GM21619 (cell line): ENCODE data around the gene CDH4.
"Not testable (repeated sequence)": the region's sequence is repeated elsewhere in the genome, so short reads cannot be mapped to it uniquely, and the experiment has no call there.

ENCODE experiments used
- ATAC-seq: cut with Tn5 transposase; IDR thresholded peaks from one replicate; pipeline ENCODE4 v1.9.1; 2021; ENCODE audit not compliant: unreplicated experiment

Gene CDH4

DNA sequence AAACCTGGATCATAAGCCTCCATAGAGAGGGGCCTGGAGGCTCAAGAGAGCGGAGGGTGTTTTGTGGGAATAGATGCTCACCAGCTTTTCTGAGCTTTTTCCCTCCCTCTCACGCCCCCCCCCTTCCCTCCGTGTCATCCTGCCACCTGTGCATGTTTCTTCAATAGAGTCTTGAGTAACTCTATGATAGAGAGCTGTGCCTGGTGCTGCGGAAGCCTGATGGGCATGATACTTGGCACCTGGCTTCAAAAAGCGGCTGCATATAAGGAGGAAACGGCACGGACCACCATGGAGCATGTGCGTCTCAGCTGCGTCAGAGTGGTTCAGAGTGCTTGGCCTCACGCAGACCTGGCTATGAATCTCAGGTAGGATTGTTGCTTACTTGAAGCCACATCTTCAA, 198.9 kb downstream of the CDH4 start:
- ATAC-seq = no peak

DNA sequence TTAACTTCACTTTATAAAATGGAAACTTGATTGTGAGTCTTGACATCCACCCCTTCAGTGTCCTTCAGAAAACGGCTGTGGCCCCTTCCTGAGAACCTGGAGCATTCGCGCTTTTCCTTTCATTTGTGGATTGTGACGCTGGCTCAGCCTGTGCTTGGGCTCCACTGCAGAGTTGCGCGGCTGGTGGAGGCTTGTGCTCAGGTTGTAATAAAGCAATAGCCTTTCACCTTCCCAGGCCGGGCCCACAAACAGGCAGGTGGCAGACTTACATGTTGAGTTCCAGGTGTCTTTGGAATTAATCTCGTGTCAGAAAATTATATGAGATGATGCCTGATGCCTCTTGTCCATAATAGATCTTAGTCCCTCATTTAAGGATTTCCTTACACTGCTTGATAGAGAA, 199.9 kb downstream of the CDH4 start:
- no peak for ATAC-seq

DNA sequence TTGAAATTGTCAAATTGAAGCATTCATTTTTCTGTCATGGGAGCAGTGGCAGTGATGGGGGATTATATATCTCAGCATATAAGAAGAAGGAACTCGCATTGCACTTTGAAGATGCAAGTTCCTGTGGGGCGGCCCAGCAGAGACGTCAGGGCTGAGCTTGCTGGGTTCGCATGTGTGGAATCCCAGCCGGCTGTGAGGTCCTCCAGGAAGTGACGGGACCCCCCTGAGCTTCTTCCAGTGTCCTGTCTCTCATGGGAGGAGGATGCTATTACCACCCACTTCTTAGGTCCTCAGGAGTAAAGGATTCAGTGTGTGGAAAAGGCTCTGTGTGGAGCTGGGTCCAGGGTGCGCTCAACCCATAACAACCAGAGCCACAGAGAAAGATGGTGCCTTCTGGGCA, 201.2 kb downstream of the CDH4 start:
- no peak for ATAC-seq

DNA sequence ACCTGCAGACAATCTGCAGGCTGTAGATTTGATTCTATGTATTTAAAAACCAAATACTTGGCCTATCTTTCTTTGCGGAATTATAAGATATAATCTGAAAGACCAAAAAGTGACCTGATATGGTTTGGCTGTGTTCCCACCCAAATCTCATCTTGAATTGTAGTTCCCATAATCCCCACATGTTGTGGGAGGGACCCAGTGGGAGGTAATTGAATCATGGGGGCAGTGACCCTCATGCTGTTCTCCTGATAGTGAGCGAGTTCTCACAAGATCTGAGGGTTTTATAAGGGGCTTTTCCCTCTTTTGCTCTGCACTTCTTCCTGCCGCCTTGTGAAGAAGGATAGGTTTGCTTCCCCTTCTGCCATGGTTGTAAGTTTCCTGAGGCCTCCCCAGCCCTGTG, 201.6 kb downstream of the CDH4 start:
- not testable (repeated sequence) for ATAC-seq

DNA sequence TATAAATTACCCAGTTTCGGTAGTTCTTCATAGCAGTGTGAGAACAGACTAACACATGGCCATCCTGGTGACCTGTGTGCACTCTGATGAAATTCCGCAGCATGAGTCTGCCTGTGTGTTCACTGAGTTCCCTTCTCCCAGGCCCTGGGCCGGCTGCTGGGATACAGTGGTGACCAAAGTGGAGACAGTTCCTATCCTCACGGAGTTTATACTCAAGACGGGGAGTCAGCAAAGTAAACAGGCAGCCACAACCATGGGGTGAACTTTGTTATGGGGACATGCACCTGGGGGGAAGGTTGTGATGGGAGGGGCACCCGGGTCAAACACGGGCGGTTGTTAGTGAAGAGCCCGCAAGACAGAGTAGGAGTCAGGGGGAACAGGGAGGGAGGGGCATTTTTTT, 202.0 kb downstream of the CDH4 start:
- ATAC-seq = no peak

DNA sequence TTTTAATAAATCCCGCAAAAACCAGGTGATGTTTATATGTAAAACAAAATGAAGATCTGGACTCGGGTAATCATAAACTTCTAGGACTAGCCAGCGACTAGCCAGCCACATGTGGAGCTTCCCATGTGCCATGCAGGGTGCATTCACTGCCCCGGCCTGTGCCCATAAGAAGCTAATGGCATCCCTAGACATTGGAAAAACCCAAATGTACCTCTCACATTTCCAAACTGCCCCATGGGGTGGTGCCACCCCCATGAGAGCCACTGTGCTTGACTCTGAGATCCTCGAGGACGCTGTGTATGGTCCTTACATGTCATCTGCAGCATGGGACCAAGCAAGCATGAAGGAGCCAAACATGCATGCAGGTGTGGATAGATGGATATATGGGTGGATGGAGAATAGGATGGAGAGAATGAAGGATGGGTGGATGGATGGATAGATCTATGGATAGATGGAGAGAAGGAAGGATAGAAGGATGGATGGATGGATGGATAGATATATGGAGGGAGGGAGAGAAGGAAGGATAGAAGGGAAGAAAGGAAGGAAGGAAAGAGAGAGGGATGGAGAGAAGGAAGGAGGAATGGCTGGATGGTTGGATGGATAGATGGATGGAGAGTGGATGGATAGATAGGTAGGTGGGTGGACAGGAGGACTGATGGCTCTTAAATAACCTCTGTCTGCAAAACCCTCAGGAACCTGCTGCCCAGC, 203.6 kb downstream of the CDH4 start:
- no peak for ATAC-seq

DNA sequence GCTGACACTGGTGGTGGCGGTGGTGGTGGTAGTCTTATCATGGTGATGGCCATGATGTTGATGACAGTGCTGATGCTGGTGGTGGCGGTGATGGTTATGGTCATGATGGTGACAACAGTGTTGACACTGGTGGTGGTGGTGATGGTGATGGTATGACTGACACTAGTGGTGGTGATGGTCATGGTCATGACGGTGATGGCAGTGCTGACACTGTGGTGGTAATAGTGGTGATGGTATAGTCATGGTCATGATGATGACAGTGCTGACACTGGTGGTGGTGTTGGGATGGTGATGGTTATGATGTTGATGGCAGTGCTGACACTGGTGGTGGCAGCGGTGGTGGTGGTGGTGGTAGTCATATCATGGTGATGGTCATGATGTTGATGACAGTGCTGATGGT, 205.7 kb downstream of the CDH4 start:
- no peak for ATAC-seq

DNA sequence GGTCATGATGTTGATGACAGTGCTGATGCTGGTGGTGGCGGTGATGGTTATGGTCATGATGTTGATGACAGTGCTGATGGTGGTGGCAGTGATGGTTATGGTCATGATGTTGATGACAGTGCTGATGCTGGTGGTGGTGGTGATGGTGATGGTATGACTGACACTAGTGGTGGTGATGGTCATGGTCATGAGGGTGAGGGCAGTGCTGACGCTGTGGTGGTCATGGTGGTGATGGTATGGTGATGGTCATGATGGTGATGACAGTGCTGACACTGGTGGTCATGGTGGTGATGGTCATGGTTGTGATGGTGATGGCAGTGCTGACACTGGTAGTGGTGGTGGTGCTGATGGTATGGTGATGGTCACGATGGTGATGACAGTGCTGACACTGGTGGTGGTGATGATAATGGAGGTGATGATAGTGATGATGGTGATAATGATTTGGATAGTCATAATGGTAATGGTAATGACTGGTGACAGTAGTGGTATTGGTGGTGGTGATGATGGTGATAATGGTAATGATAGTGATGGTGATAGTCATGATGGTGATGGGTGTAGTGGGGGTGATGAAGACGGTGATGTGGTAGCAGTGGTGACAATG, 206.2 kb downstream of the CDH4 start:
- no peak for ATAC-seq

DNA sequence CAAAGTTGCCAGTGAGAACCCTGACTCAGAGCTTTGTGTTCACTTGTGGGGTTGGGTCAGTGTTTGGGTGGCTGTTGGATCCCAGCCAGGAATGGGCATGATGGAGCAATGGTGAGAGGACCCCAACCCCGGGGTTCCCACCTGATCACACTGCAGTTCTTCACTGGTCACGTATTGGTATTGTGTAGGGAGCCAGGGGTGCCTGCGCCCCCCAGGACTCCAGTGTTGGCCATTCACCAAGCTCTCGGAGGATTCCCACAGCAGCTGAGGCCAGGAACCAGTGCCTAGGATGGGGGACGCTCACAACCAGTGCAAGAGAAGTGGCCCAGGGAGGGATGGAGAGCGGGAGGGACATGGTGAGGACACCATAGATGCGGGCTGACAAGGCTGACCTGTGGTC, 207.2 kb downstream of the CDH4 start:
- ATAC-seq = no peak

DNA sequence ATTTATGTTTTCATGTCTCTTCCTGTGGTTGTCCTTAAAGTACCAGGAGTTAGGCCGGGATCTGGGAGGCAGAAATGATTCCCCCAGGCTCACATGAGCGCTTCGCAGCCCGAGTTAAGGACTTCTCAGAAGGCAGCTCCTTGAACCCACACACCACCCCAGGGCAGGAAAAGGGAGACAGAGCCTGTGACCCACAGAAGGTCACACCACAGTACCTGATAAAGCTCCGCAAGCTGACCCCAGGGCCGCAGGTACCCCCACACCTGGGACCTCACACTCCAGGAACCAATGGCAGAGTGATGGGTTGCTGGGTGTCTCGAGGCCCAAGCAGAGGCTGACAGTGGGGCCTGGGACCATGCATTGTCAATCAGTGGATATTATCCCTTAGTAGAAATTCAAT, 207.6 kb downstream of the CDH4 start:
- no peak for ATAC-seq

DNA sequence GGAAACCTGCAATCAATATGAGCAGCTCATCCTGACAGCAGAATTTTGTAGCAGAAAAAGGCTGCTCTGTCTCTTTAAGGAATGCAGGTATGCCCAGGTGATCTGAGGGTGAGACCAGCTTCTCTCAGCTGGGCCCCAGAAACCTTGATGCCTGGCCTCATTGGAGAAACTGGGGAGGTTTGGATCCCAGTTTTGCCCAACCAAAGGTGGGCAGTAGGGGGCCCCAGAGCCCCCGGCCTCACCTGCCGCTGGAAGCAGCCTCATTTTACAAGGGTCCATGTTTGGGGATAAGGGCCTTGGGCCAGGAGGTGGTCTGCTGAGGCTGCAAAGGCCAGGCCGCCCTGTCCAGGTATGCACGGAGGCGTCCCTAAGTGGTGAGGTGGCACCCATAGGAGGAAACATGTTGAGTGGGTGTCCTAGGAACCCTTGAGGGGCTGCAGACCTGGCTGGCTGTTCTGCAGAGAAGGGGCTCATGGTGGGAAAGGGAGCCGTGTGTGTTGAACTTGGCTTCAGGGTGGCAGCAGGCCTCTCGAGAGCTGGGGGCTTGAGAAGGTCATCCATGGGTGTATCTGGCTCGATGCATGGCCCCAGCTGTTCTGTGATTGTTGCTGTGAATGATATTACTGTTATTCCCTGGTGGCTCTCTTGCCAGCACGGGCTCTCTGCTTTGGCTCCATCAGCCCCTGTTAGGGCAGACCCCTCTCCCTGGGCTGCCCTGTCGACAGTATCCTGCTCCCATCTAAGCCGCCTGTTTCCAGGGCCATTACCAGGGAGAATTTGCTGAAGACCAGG, 208.4 kb downstream of the CDH4 start:
- ATAC-seq = no peak

DNA sequence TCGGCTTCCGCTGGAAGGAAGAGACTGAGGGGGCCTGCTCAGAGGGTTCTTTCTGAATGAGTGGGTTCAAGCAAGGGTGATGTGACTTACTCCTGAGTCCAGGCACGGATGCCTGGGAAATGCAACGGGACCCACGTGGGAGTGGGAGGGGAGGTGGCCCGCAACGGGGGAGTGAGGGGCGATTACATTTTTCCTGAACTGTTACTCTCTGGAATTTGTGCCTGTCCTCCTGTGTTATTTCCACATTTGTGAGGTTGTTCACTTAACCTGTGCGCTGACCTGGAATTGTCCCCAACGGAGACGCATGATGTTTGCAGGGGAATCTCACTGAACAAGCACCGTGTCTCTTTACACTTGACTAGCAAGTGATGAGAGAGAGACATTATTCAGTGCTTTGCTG, 209.4 kb downstream of the CDH4 start:
- no peak for ATAC-seq

DNA sequence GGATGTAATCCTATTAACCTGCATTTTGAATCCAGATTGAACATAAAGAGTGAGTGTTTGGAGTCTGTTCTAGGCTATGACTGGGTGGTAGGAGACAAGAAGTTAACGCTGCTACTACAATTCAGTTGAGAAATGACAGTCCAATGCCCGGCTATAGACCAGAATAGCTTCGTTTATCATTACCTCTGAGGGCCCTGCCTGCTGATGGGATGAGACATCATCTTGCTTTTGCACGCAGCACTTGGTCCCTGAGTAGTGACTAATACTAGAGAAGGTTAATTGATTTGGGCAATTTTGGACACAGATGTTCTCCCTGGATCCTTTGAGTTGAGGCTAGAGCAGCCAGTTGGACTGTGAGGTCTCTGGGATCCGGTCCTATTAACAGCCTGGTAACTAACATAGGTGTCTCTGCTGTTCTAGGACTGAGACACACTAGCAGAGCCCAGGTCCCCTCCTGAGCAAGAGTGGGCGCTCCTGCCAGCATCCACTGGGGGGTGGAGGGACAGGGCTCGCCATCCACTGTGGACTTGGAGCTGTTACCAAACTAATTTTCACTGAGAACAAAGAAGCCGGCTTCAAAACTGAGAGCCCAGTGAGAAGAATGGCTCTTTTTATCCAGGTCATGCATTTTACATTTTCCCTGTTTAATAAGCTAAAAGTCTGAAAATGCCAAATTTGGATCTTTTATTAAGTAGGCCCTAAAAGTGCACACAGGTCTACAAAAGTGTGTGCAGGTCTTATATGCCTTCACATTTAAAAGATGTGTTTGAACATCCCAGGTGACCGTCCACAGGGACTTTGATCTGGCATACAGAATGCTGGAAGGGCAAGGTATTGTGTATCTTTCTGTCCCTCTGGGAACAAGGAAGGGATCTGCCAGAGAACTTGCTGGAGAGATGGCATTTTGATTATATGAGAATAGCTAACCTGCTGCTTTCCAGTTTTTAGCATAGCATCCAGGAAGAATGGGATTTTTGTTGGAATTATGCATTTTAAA, 212.5 kb downstream of the CDH4 start:
- ATAC-seq = no peak

DNA sequence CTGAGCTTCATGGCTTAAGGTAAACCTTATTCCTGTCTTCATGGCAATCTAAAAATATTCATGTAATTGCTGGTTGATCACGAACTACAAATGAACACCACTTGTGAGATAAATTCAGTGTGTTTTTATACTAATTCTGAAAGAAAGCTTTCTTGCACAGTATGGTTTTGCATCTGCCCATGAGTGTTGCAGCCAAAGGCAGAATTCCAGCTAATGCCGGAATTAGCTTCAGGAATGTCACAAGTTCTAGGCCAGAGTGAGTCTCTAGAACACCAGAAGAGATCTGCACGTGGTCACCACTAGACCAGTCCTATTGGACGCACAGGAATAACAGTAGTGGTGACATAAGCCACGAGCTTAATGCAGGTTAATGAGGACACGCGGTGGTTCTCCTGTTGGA, 223.7 kb downstream of the CDH4 start:
- no peak for ATAC-seq

DNA sequence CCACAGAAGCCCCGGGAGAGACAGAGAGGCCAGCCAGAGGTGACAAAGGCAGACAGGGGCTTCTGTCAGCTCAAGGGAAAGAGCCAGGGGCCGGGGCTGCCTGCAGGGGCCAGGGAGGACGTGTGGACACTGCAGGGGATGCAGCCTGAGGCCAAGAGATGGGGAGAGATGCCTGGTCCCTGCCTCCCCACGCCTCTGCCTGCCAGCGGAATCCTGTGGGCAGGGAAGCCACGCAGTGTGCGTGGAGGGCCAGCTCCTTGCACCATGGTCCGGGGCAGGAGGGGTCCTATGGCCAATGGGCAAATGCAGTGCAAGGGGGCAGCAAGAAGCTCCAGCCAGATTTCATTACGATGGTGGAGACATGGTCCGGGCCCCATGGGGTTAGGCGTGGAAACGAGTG, 224.9 kb downstream of the CDH4 start:
- no peak for ATAC-seq

DNA sequence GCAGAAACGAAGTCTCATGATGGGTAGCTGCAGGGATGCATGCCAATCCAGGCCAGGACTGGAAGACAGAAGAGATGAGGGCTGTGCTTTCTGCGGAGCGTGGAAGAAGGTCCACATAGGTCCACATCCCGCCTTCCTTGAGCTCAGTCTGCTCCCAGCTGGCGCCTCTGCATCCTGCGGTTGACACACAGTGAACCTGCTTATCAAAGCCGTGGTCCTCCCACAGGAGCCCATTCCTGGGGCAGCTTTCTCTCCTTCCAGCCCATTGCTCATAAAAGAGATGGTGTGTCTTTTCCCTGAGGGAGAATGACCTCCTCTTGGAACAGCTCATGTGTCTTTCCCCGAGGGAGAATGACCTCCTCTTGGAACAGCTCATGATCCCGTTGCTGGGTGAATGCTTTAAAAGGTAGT, 225.4 kb downstream of the CDH4 start:
- no peak for ATAC-seq

DNA sequence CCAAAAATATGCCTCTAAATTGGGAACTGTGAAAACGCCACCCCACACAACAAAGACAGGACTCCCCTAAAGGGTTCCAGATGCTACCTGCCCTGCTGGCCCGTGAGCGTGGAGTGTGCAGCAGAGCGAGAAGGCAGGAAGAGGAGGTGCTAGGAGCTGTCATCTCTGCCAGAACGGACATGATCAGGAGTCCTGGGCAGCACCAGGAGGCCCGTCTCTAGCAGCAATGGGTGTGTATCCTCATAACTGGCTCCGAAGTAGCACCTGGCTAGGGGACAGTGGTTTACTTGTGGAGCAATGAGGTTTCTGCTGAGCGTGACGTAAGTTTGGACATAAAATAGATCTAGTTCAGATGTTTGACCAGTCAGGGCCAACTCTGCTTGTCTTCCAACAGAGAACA, 226.0 kb downstream of the CDH4 start:
- ATAC-seq = no peak

DNA sequence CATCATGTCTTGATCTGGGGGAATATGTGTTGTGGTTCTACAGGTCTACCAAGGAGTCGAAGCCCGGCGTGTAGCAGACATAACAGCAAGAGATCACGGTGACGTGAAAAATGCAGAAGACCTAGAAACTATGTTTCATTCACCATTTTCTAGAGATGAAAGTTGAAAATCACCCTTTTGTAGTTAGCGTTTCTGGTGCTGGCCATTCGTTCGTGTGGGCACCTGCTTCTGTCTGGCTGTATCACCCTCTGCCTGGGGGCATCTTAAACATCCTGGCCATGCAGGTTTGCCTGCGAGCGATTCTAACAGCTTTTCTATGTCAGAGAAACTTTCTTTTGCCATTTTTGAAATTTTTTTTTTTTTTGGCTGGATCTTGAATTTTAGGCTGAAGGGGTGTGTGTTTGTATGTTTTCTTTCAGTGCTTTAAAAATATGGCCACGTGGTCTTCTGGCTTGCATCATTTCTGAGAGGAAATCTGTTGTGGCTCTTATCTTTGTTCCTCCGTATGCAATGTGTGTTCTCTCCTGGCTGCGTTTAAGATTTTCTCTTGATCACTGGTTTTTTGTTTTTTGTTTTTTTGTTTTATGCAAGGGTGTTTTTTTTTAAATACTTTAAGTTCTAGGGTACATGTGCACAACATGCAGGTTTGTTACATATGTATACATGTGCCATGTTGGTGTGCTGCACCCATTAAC, 226.7 kb downstream of the CDH4 start:
- ATAC-seq = no peak

DNA sequence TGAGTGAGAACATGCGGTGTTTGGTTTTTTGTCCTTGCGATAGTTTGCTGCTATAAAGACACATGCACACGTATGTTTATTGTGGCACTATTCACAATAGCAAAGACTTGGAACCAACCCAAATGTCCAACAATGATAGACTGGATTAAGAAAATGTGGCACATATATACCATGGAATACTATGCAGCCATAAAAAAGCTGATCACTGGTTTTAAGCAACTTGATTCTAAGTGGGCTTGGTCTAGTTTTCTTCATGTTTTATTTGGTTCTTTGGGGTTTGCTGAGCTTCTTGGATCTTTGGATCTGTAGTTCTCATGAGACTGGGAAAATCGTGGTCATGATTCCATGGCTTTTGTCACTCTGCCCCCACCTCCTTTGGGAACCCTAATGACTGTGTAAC, 227.4 kb downstream of the CDH4 start:
- not testable (repeated sequence) for ATAC-seq

DNA sequence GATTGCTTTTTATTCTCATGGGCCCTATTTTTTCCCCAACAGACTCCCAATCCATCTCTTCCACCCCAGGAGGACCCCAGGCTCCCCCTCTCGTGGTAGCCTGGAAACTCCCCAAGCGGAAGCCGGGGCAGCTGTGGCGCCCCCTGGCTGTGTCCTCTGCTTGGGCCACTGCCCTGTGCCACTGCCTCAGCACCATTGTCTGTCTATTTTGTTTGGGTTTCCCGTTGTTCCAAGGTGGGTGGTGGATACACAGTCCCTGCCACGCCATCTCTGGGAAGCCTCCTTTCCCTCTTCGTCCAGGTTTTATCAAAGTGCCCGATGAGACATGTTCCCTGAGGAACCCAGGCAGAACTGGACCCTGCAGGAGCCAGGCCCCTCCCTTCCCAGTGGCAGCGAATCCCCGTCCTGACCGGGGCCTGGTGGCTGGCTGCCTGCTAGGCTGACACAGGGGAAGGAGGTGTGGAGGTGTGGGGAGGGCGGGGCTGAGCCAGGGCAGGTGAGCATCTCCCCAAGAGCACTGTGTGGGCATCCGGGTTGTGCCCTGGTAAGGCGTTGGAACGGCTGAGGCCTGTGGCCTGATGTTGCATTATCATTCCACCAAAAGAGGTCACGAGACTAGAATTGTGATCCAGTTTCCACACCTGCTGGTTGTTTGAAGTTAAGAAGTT, 228.2 kb downstream of the CDH4 start:
- ATAC-seq = no peak
